Limb (tissue), 2 donors: Measurements from ENCODE around the gene ZC3H12A.

Experiments used
- DNase-seq, 2 donors: peaks; one replicate each; pipeline ENCODE4 v3.0.0-alpha.2; 2016; ENCODE audit errors: extremely low spot score in 2 of 2

Gene ZC3H12A

GRCh38 chr1:37474046-37474696 lies at the start of gene ZC3H12A:
TSS of gene ZC3H12A (plus strand) at chr1:37474580. CDS start at chr1:37475497, 917 bp downstream.
- DNase-seq = peak; percentile 78 to 87

- DNase-seq = no peak
Observed at GRCh38 chr1:37425221-37425620, 49.2 kb upstream of the ZC3H12A start.

GRCh38 chr1:37429029-37429428 lies 45.4 kb upstream of the ZC3H12A start:
- DNase-seq = no peak

- no peak for DNase-seq
Observed at GRCh38 chr1:37430103-37430985, 44.0 kb upstream of the ZC3H12A start.

GRCh38 chr1:37432716-37433115 lies 41.7 kb upstream of the ZC3H12A start:
- DNase-seq = no peak

GRCh38 chr1:37433171-37433570 lies 41.2 kb upstream of the ZC3H12A start:
- no peak for DNase-seq

- peak; percentile 24 to 86 for DNase-seq
Observed at GRCh38 chr1:37434292-37435225, 39.8 kb upstream of the ZC3H12A start.

- DNase-seq = no peak
Observed at GRCh38 chr1:37437087-37437486, 37.3 kb upstream of the ZC3H12A start.

GRCh38 chr1:37438037-37438868 lies 36.1 kb upstream of the ZC3H12A start:
- DNase-seq = no peak

- DNase-seq = peak in 1 of 2 donors; percentile 37
Observed at GRCh38 chr1:37438869-37439343, 35.5 kb upstream of the ZC3H12A start.

- no peak for DNase-seq
Observed at GRCh38 chr1:37439349-37439995, 34.9 kb upstream of the ZC3H12A start.

GRCh38 chr1:37441490-37441889 lies 32.9 kb upstream of the ZC3H12A start:
- DNase-seq = no peak

- no peak for DNase-seq
Observed at GRCh38 chr1:37442139-37442538, 32.2 kb upstream of the ZC3H12A start.

- DNase-seq = no peak
Observed at GRCh38 chr1:37442644-37443043, 31.7 kb upstream of the ZC3H12A start.

- DNase-seq = no peak
Observed at GRCh38 chr1:37446874-37447273, 27.5 kb upstream of the ZC3H12A start.

- no peak for DNase-seq
Observed at GRCh38 chr1:37448185-37448584, 26.2 kb upstream of the ZC3H12A start.

GRCh38 chr1:37448691-37449417 lies 25.5 kb upstream of the ZC3H12A start:
- no peak for DNase-seq

GRCh38 chr1:37449936-37450335 lies 24.4 kb upstream of the ZC3H12A start:
- DNase-seq = no peak

GRCh38 chr1:37452416-37452815 lies 22.0 kb upstream of the ZC3H12A start:
- no peak for DNase-seq
